CD14-positive monocyte (primary cell): ENCODE data around the gene NEK6. TPM values are rescaled to one million over a fixed set of nuclear protein-coding genes. Genes with fewer than 3 reads are reported as not detected.

Experiments used
- DNase-seq, 3 donors: peaks; one replicate each; pipeline ENCODE4 v3.0.0-alpha.2; 2011 to 2022
- H2AFZ ChIP-seq: 2 replicates; pipeline ENCODE4 v1.6.0; 2012; ENCODE audit warnings: mild to moderate bottlenecking, low read depth, low read length, inconsistent platforms; ENCODE audit not compliant: insufficient read depth, poor library complexity, severe bottlenecking
- H3K27ac ChIP-seq, 2 donors: 1 replicate in 1 of 2; 2 replicates in 1 of 2; pipeline ENCODE4 v1.5.1; 2012 to 2013; ENCODE audit warnings: low read length in 2 of 2, control low read depth in 1 of 2, inconsistent platforms in 1 of 2, low read depth in 1 of 2, mild to moderate bottlenecking in 1 of 2
- H3K27me3 ChIP-seq, 2 donors: one replicate each; pipeline versions ENCODE4 v1.6.0 to v1.6.1; 2011 to 2013; ENCODE audit warnings: low read length in 2 of 2; ENCODE audit not compliant: control insufficient read depth in 2 of 2, insufficient read depth in 2 of 2
- H3K36me3 ChIP-seq, 2 donors: replicated peaks in 1 of 2; 1 replicate in 1 of 2; 2 replicates in 1 of 2; pipeline versions ENCODE4 v1.5.1 to v1.6.1; 2012 to 2013; ENCODE audit warnings: low read length in 2 of 2, control low read depth in 1 of 2, inconsistent platforms in 1 of 2, mild to moderate bottlenecking in 1 of 2; ENCODE audit not compliant: insufficient read depth in 2 of 2, control insufficient read depth in 1 of 2
- H3K4me1 ChIP-seq, 2 donors: 1 replicate in 1 of 2; 2 replicates in 1 of 2; pipeline versions ENCODE4 v1.5.1 to v1.6.1; 2012 to 2013; ENCODE audit warnings: low read length in 2 of 2, control low read depth in 1 of 2, inconsistent platforms in 1 of 2, mild to moderate bottlenecking in 1 of 2, moderate library complexity in 1 of 2; ENCODE audit not compliant: insufficient read depth in 2 of 2, control insufficient read depth in 1 of 2
- H3K4me2 ChIP-seq: replicated peaks from 2 replicates; pipeline ENCODE3; 2012; ENCODE audit warnings: low read length, moderate library complexity, mild to moderate bottlenecking; ENCODE audit not compliant: poor library complexity, severe bottlenecking; ENCODE audit errors: extremely low read depth
- H3K4me3 ChIP-seq, 3 experiments: fragments of 200-600 bp in 1 of 3; sonication (generic) in 1 of 3; replicated peaks in 1 of 3; 1 replicate in 2 of 3; 2 replicates in 1 of 3; pipeline ENCODE4 v1.5.1; 2011 to 2013; ENCODE audit warnings: low read length in 3 of 3, mild to moderate bottlenecking in 3 of 3, control low read depth in 2 of 3, low read depth in 2 of 3, inconsistent platforms in 1 of 3, moderate library complexity in 1 of 3
- H3K79me2 ChIP-seq: 2 replicates; pipeline ENCODE4 v1.6.0; 2012; ENCODE audit warnings: mild to moderate bottlenecking, control low read depth, inconsistent platforms, low read length, moderate library complexity; ENCODE audit not compliant: insufficient read depth
- H3K9ac ChIP-seq: 2 replicates; pipeline ENCODE4 v1.6.0; 2017; ENCODE audit warnings: low read length, mild to moderate bottlenecking; ENCODE audit not compliant: insufficient read depth, poor library complexity, severe bottlenecking
- H3K9me3 ChIP-seq, 2 donors: replicated peaks in 1 of 2; 1 replicate in 1 of 2; 2 replicates in 1 of 2; pipeline versions ENCODE4 v1.5.1 to v1.6.1; 2012 to 2013; ENCODE audit warnings: low read length in 2 of 2, control low read depth in 1 of 2; ENCODE audit not compliant: control insufficient read depth in 1 of 2, insufficient read depth in 1 of 2
- H4K20me1 ChIP-seq: 2 replicates; pipeline ENCODE4 v1.6.0; 2012; ENCODE audit warnings: mild to moderate bottlenecking, low read length, control low read depth, moderate library complexity; ENCODE audit not compliant: insufficient read depth
- H3K27ac Mint-ChIP-seq, 7 donors: one replicate each; pipeline ENCODE4 v1.8.0; 2020; ENCODE audit warnings: mild to moderate bottlenecking in 7 of 7, mixed read lengths in 7 of 7, moderate library complexity in 6 of 7, inconsistent platforms in 2 of 7
- H3K27me3 Mint-ChIP-seq, 3 donors: one replicate each; pipeline ENCODE4 v1.8.0; 2021 to 2022; ENCODE audit warnings: low read depth in 3 of 3, mild to moderate bottlenecking in 3 of 3, mixed read lengths in 3 of 3, moderate library complexity in 3 of 3, inconsistent platforms in 1 of 3
- H3K36me3 Mint-ChIP-seq, 2 donors: one replicate each; pipeline ENCODE4 v1.8.0; 2020; ENCODE audit warnings: mixed read lengths in 2 of 2, inconsistent platforms in 1 of 2, mild to moderate bottlenecking in 1 of 2
- H3K4me1 Mint-ChIP-seq: one replicate; pipeline ENCODE4 v1.8.0; 2020; ENCODE audit warnings: mild to moderate bottlenecking, mixed read lengths
- H3K4me3 Mint-ChIP-seq, 2 donors: one replicate each; pipeline ENCODE4 v1.8.0; 2020; ENCODE audit warnings: mild to moderate bottlenecking in 2 of 2, mixed read lengths in 2 of 2, moderate library complexity in 1 of 2
- H3K9me3 Mint-ChIP-seq, 7 donors: one replicate each; pipeline ENCODE4 v1.8.0; 2020 to 2022; ENCODE audit warnings: mixed read lengths in 7 of 7, mild to moderate bottlenecking in 6 of 7, moderate library complexity in 6 of 7, inconsistent platforms in 2 of 7
- WGBS: methylation state at CpG from one replicate; pipeline ENCODE4 v1.1.5; 2013; ENCODE audit warnings: missing lambda C conversion rate; ENCODE audit not compliant: insufficient coverage; 5-methylcytosine and 5-hydroxymethylcytosine counted together
- intact Hi-C, 2 donors: fragments of 100-400 bp; cut with micrococcal nuclease; formaldehyde crosslinking; loops; one replicate each; pipeline versions ENCODE4 v1.15.0 to v1.15.1; 2023
- polyA plus RNA-seq, 3 donors: library from polyadenylated mRNA; depleted of rRNA in 1 of 3; unstranded in 2 of 3; stranded (reverse) in 1 of 3; fragments of 300-500 nt in 2 of 3; fragments of >200 nt in 1 of 3; fragmentation: Illumina TruSeq in 2 of 3; gene quantifications; 1 replicate in 2 of 3; 2 replicates in 1 of 3; pipeline ENCODE4 v1.2.3, GENCODE V29; 2012 to 2021
- TF ChIP-seq, protein P1 (sequence below): fragments of 200-600 bp; IDR thresholded peaks from one replicate; pipeline ENCODE4 v1.8.0; 2022; ENCODE audit warnings: antibody characterized with exemption, mild to moderate bottlenecking

The NEK6 gene
- polyA plus RNA-seq, 3 donors = 26.1 to 46.0 (median 35.8) TPM

DNA sequence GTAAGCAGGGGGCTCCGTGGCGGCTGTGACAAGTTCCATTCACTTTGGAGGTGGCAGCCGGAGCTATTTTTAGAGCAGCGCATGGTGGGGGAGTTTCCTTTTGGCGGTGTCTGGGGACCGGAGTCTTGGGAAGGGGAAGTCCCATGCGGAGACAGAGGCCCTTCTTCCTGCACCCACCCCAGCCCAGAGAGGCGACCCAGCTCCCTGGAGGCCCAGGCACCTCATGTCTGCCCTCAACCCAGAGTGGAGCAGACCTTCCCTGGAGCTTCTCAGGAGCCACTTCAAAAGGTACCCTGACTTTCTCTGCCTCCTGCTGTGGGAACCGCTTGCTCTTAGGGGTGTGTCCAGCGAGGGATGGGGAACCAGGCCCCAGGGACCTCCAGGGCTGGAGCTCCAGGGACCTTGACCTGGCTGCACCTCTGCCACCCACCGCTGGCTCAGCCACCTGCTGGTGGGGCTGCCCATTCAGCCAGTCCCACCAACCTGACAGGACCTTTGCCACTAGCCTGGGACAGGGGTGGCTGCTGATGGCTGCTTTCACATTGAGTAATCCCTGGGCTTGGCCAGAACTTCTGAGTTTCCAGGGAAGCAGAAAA lies 34.1 kb downstream of the NEK6 start:
- intact Hi-C loops = loop anchor here in 1 of 2 donors (10.0 kb wide), 1 partner anchor 157 kb away; no protein-coding TSS in a partner anchor
- H3K27me3 Mint-ChIP-seq = peaks cover 0 to 4% (median 0%) of the 10 kb centered on the region in 3 donors
- peaks cover 82% of the 10 kb centered on the region for H3K4me1 Mint-ChIP-seq
- no peak overlapping the region for H3K9ac ChIP-seq
- no peaks in the 10 kb centered on the region for H3K9me3 Mint-ChIP-seq
- peak overlapping the region; percentile 8 to 45 for H3K27ac ChIP-seq
- peak; percentile 46 to 79 (median 77) for DNase-seq
- peaks cover 100% of the 10 kb centered on the region for H3K79me2 ChIP-seq
- H4K20me1 ChIP-seq = peaks cover 100% of the 10 kb centered on the region
- no peaks in the 10 kb centered on the region for H3K27me3 ChIP-seq
- peaks cover 32 to 80% of the 10 kb centered on the region in 2 donors for H3K36me3 Mint-ChIP-seq
- H3K36me3 ChIP-seq = peaks cover 14 to 41% of the 10 kb centered on the region in 2 donors
- H3K4me1 ChIP-seq = peaks cover 70 to 74% of the 10 kb centered on the region in 2 donors
- H3K9me3 ChIP-seq = no peaks in the 10 kb centered on the region
- peak overlapping the region; percentile 12 to 67 for H3K4me3 Mint-ChIP-seq
- peak overlapping the region in 1 of 3 experiments; percentile 45 for H3K4me3 ChIP-seq
- H2AFZ ChIP-seq = no peak overlapping the region
- TF ChIP-seq, protein P1, sequence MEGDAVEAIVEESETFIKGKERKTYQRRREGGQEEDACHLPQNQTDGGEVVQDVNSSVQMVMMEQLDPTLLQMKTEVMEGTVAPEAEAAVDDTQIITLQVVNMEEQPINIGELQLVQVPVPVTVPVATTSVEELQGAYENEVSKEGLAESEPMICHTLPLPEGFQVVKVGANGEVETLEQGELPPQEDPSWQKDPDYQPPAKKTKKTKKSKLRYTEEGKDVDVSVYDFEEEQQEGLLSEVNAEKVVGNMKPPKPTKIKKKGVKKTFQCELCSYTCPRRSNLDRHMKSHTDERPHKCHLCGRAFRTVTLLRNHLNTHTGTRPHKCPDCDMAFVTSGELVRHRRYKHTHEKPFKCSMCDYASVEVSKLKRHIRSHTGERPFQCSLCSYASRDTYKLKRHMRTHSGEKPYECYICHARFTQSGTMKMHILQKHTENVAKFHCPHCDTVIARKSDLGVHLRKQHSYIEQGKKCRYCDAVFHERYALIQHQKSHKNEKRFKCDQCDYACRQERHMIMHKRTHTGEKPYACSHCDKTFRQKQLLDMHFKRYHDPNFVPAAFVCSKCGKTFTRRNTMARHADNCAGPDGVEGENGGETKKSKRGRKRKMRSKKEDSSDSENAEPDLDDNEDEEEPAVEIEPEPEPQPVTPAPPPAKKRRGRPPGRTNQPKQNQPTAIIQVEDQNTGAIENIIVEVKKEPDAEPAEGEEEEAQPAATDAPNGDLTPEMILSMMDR = no peak
- H3K27ac Mint-ChIP-seq = peak overlapping the region in 3 of 7 donors; percentile 55 to 59 (median 59)
- 19% methylated on average over 3 of the region's 11 CpGs for WGBS
- peak overlapping the region; percentile 45 for H3K4me2 ChIP-seq

DNA sequence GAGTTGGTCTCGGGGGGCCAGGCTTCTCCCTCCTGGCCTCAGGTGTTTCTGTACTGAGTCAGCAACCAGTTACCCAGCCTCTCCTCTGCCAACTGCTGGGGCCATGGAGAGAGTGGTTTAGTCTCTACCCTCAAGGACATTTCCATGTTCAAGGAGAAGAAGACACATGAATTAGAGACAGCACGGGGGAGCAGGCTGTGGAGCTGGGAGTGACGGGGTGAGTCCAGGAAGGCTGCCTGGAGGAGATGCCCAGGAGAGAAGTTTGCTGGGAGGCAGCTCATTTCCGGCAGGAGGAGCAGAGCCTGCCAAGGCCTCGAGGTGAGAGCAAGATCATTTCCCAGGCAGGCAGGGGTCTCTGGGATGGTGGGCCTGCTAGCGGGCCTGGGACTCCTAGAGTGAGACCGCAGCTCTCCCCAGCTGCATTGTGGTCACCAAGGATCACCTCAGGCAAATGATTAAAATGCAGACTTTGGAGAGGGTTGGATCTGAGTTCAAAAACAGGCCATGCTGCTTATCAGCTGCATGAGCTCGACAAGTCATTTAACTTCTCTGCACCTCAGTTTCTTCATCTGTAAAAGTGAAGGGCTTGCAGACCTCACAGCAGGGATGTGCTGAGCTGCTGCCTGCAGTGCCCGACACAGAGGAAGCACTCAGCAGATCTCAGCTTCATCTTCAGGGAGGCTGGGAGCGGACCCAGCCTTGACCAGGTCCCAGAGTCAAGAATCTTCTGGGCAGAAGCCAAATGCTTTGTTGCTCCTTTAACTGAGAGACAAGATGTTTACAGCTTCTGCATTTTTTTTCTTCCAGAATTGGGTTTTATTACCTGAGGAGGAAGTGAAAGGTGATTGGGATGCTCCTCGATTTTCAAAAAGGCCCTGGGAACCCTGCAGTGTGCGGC lies 35.2 kb downstream of the NEK6 start:
- TF ChIP-seq, protein P1 = no peak
- Mint-ChIP-seq H3K9me3 (no peaks in the 10 kb centered on the region), H3K27ac (peak overlapping the region in 5 of 7 donors; percentile 18 to 63 (median 30)), H3K36me3 (peaks cover 25 to 69% of the 10 kb centered on the region in 2 donors), H3K4me3 (no peak overlapping the region), H3K27me3 (peaks cover 0 to 4% (median 0%) of the 10 kb centered on the region in 3 donors), H3K4me1 (peaks cover 73% of the 10 kb centered on the region)
- peaks cover 65 to 69% of the 10 kb centered on the region in 2 donors for H3K4me1 ChIP-seq
- peak overlapping the region; percentile 26 to 58 for H3K27ac ChIP-seq
- intact Hi-C loops = loop anchor here in 1 of 2 donors (10.0 kb wide), 1 partner anchor 158 kb away; no protein-coding TSS in a partner anchor
- H3K79me2 ChIP-seq = peaks cover 100% of the 10 kb centered on the region
- DNase-seq = no peak
- peaks cover 10 to 36% of the 10 kb centered on the region in 2 donors for H3K36me3 ChIP-seq
- WGBS = 67% methylated on average over 8 of the region's 12 CpGs
- peaks cover 100% of the 10 kb centered on the region for H4K20me1 ChIP-seq
- peak overlapping the region; percentile 7 for H3K9ac ChIP-seq
- H3K9me3 ChIP-seq = no peaks in the 10 kb centered on the region
- H3K4me2 ChIP-seq = no peak overlapping the region
- H3K27me3 ChIP-seq = no peaks in the 10 kb centered on the region
- H3K4me3 ChIP-seq = no peak overlapping the region
- H2AFZ ChIP-seq = no peak overlapping the region
